CD4-positive, alpha-beta T cell treated with Interleukin-1 beta for 1 hour (primary cell): ENCODE measurements around the gene OARD1.
A peak's percentile ranks its signal among the peaks of the same experiment; 100 is the strongest.

Experiments
- DNase-seq, 2 donors: peaks; one replicate each; pipeline ENCODE4 v3.0.0-alpha.2; 2020 to 2022

Gene OARD1

GRCh38 chr6:41074692-41075436 lies 2.7 kb upstream of the OARD1 start:
- no peak for DNase-seq

GRCh38 chr6:41073968-41074691 lies 2.0 kb upstream of the OARD1 start:
- peak; percentile 19 to 62 for DNase-seq

DNA sequence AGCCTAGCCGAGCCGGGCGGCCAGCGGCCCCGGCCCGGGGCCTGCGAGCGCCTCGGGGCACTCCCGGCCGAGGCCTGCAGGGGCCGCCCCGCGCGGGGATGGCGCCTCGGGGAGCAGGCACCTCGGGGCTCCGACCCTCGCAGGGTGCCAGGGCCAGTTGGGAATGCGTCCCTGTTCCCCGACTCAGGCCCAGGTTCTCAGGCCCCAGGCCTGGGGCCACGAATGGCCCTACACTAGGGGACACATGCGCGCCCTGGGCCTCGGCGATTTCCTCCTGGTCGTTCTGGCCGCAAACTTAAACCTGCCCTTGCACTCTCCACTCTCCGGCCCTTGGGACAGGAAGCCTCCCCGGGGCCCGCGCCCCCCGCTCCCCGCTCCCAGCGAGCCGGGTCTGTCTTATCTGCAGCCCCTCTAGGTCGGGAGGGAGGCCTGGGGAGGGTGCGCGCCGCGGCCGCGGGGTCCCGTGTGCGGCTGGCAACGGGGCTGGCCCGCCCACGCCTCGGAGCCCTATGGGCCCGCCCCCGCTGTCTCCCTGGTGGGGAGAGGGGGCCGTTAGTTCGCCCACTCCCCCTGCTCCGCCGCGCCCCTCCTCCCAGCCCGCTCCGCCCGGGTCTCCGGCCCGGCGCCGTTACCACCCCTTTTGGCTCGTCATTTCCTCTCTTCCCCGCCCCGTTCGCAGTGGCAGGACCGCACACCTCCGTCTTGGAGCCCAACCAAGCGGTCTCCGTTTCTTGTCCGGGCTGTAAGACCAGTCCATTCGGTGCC lies 1.2 kb upstream of the OARD1 start:
- DNase-seq, result peak; percentile 88 to 90

GRCh38 chr6:41072836-41073202 lies 663 bp upstream of the OARD1 start, which contains the start of gene NFYA:
TSS of gene NFYA (plus strand) at chr6:41072974. CDS start at chr6:41079090, 6,116 bp downstream.
- no peak for DNase-seq

DNA sequence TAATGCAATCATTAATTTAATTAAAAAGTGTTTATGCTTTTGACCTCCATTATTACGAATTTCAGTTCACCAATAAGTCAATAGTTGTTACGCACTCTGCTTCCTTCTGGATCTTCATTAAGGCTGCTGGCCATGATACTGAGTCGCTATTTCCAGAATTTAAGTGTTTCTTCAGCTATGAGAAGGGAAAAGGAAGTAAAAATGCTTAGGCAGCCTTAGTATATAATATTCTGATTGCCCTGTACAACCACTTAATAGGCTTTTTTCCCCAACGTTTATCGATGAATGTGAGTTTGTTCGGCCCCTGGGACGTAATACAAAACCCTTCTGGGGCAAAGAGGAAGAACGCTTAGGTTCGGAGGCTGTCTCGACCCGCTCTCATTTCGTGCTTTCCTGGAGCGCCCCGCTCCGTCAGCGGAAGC lies 644 bp downstream of the OARD1 start:
- no peak for DNase-seq

DNA sequence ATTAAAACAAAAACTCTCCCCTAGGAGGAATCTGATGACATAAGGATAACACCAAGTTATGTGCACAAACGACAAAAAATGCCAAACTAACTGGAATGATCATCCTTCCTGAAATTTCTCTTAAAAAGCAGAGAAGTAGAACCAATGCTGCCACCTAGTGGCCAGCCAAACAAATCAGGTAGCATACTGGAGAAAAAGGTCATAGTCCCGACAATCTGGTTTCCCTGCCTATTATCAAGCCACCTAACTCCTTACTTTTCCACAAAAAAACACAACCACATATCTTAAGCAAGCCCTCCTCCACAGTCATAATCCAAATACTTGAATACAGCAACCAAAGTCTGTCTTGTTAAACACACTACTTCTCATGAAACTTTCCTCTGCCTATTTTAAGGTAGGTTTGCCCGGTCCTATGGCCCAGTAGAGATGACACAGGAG lies 5.3 kb downstream of the OARD1 start:
- peak; percentile 62 to 64 for DNase-seq

GRCh38 chr6:41065550-41066026 lies 6.6 kb downstream of the OARD1 start:
- no peak for DNase-seq

DNA sequence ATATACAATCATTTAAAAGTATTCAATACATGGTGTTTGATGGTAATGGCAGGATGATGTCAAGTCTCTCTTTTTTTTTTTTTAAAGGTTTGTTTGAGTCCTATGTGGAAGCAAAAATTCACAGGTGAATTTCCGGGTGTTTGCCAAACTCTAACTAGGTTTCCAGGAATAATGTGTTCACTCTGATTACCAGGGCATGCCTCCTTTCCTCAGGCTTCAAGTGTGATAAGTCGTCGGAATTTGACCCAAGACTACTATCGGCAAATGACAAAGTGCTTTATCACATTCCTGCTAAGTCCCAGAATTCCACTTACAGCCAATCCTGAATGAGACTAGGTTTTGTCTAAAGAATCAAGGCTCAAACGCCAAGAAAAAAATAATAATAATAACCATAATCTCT lies 7.3 kb downstream of the OARD1 start:
- DNase-seq, result no peak

GRCh38 chr6:41063884-41064285 lies 8.3 kb downstream of the OARD1 start:
- DNase-seq, result no peak

GRCh38 chr6:41062056-41062455 lies 10.1 kb downstream of the OARD1 start:
- DNase-seq, result no peak

- no peak for DNase-seq
Observed at GRCh38 chr6:41061196-41061726, 10.9 kb downstream of the OARD1 start.

DNA sequence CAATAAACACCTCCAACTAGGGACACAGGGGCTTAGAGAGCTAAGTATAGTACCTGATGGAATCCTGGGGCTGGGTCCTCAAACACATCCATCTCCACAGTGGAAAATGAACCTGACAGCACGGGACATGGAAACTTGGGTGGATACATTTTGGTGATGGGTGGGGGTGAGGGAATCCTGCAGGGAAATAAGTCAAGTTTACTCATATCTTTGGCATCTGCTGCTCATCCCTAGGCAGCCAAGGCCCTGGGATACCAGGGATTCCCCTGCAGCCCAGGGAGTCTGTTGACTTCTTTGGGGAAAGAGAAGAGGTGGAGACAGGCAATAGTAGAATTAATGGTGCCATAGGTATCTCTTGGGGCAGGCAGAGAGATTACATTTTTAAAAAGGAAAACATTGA lies 12.6 kb downstream of the OARD1 start:
- DNase-seq, result no peak

DNA sequence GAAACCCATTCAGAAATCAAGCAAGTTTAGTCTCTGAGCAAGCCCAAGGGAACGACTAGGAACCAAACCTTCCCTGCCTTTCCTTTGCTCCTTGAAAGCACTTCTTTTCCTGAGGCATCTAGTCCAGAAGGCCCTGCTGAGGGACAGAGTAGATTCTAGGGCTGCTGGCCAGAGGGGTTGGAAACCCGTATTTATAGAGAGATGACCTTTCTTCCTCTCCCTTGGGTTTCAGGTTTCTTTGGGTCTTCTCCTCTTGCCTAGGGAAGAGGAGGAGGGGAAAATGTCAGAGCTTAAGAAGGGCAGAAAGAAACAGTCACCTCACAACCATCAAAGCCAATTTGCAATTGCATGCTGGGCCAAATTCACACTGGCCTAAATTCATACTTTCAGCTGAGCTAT lies 13.4 kb downstream of the OARD1 start:
- no peak for DNase-seq

- no peak for DNase-seq
Observed at GRCh38 chr6:41056768-41057490, 15.2 kb downstream of the OARD1 start.

- no peak for DNase-seq
Observed at GRCh38 chr6:41055149-41055548, 17.0 kb downstream of the OARD1 start.

GRCh38 chr6:41054511-41054910 lies 17.6 kb downstream of the OARD1 start:
- DNase-seq, result no peak

DNA sequence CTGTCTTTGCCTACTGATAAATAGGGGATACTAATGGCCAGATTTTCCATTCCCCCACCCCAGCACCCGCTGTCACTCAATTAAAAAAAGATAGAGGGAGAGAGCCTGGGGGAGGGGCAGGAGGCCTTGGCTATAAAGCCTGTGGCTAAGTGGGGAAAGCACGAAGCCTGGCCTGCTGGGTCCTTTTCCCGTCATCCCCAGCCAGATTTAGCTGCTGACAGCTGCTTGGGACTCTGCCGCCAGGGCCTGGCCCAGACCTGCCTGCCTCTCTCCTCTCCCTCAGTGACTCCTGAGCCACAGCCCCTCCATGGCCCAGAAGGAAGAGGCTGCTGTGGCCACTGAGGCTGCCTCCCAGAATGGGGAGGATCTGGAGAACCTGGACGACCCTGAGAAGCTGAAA lies 19.1 kb downstream of the OARD1 start, which contains the start of gene APOBEC2:
APOBEC2 (plus strand) TSS at position 162 of the 400 bp plus-strand sequence; CDS start at position 308, 146 bp downstream.
- no peak for DNase-seq

- no peak for DNase-seq
Observed at GRCh38 chr6:41051873-41052272, 20.3 kb downstream of the OARD1 start.

- no peak for DNase-seq
Observed at GRCh38 chr6:41050536-41050935, 21.6 kb downstream of the OARD1 start.

DNA sequence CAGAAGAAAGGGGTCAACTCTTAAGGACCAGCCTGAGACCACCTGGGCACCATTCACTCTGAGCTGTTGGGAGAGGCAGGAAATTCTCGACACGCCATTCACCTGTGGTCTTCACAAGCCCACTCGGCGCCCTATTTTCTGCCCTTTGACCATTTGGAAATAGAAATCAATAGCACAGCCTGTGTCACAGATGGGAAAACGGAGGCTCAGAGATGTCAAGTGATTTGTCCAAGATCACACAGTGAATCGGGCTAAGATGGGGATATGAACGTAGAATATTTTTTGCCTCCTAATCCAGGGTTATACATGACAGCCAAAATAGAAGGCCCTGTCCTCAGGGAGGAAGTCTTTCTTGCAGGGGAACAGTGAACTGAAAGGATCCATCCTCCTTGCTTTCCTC lies 22.2 kb downstream of the OARD1 start:
- no peak for DNase-seq

DNA sequence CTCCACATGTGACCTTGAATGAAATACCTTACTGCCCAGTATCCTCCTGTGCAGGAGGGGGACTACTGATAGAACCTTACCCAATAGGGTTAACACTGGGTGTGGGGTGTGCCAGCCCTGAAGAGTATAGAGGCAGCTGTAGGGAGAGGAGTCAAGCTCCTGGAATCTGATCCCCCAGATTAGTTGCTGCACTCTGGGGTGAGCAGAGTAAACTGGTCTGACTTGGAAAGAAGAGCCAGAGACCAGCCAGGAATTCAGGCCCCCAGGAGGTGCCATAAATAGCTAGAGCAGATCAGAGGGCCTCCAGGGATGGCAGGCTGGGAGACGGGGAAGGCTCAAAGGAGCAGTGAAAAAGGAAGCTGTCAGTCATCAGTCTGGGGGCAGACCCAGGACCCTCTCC lies 22.6 kb downstream of the OARD1 start:
- DNase-seq, result no peak
